Naive thymus-derived CD8-positive, alpha-beta T cell (primary cell): Measurements from ENCODE around the gene PANK4. TPM values are rescaled to one million over a fixed set of nuclear protein-coding genes. Genes with fewer than 3 reads are reported as not detected.

Source experiments
- ATAC-seq, 2 donors: fragments of 150-1000 bp; cut with Tn5 transposase in 1 of 2; sonication (Bioruptor Pico), chemical (Tn5 transposase) in 1 of 2; 1 replicate in 1 of 2; 2 replicates in 1 of 2; pipeline ENCODE4 v1.10.0; 2021; ENCODE audit warnings: mild to moderate bottlenecking in 2 of 2, moderate library complexity in 2 of 2
- POLR2A ChIA-PET: fragments of 350-600 bp; sonication (Branson Sonifier 250); formaldehyde crosslinking; loops from one replicate; lab custom pipeline; 2021; ENCODE audit warnings: antibody characterized with exemption; lab: Charles Lee
- DNase-seq, 10 donors: peaks; one replicate each; pipeline versions ENCODE4 v3.0.0 to v3.0.0-alpha.2; 2020 to 2022
- H3K27ac Mint-ChIP-seq, 10 donors: one replicate each; pipeline ENCODE4 v1.8.0; 2020 to 2022; ENCODE audit warnings: mild to moderate bottlenecking in 10 of 10, mixed read lengths in 10 of 10, moderate library complexity in 4 of 10, inconsistent platforms in 1 of 10
- H3K27me3 Mint-ChIP-seq, 5 donors: one replicate each; pipeline ENCODE4 v1.8.0; 2021 to 2022; ENCODE audit warnings: mixed read lengths in 5 of 5
- H3K36me3 Mint-ChIP-seq, 3 donors: one replicate each; pipeline ENCODE4 v1.8.0; 2020 to 2022; ENCODE audit warnings: mixed read lengths in 3 of 3, mild to moderate bottlenecking in 2 of 3, inconsistent platforms in 1 of 3
- H3K4me1 Mint-ChIP-seq, 4 donors: one replicate each; pipeline ENCODE4 v1.8.0; 2021 to 2022; ENCODE audit warnings: mixed read lengths in 4 of 4
- H3K4me3 Mint-ChIP-seq, 10 donors: one replicate each; pipeline ENCODE4 v1.8.0; 2020 to 2022; ENCODE audit warnings: mild to moderate bottlenecking in 10 of 10, mixed read lengths in 10 of 10, moderate library complexity in 6 of 10, inconsistent platforms in 1 of 10
- H3K9me3 Mint-ChIP-seq, 9 donors: one replicate each; pipeline ENCODE4 v1.8.0; 2020 to 2022; ENCODE audit warnings: mixed read lengths in 9 of 9, mild to moderate bottlenecking in 3 of 9, inconsistent platforms in 1 of 9, moderate library complexity in 1 of 9
- polyA plus RNA-seq, 3 donors: library from polyadenylated mRNA; unstranded; fragments of 300-500 nt; fragmentation: Illumina TruSeq; gene quantifications; one replicate each; pipeline ENCODE4 v1.2.3, GENCODE V29; 2021
- total RNA-seq, 8 experiments: library from RNA in 2 of 8; stranded (reverse) in 2 of 8; gene quantifications; one replicate each; pipeline ENCODE4 v1.2.3 and lab custom pipeline; 2021 to 2026

The PANK4 gene
- total and polyA plus RNA-seq, 5 experiments from 2014 or later: 9.0 to 155 (median 31.7) TPM

DNA sequence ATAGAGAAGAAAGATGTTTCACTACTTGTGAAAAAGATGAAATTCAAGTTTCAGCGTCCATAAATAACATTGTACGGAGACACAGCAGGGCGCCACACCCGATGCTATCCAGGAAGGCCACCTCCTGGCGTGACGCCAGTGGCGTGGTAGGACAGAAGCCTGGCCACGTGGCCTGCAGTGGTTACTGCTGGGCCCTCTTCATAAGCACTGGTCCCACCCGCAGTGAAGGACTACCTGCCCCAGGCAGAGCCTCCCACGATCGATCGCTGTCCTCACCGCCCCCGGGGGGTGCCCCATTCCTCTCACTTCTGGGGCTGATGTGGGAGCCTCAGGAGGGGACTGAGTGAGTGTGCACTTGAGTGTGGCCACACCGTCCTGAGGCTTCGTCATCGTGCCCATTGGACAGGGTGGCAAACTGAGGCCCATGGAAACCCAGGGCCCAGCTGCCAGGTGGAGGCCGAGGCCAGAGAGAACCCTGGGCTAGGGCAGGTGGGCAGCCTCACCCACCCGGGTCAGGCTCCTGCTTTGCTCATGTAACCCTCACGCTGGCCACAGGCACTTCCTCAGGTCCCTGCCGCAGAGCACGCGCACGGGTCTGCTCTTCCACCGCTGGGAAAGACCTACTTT, 15.3 kb upstream of the PANK4 start:
- ATAC-seq: no peak
- H3K27ac Mint-ChIP-seq: peak overlapping the region in 1 of 10 donors; percentile 29

DNA sequence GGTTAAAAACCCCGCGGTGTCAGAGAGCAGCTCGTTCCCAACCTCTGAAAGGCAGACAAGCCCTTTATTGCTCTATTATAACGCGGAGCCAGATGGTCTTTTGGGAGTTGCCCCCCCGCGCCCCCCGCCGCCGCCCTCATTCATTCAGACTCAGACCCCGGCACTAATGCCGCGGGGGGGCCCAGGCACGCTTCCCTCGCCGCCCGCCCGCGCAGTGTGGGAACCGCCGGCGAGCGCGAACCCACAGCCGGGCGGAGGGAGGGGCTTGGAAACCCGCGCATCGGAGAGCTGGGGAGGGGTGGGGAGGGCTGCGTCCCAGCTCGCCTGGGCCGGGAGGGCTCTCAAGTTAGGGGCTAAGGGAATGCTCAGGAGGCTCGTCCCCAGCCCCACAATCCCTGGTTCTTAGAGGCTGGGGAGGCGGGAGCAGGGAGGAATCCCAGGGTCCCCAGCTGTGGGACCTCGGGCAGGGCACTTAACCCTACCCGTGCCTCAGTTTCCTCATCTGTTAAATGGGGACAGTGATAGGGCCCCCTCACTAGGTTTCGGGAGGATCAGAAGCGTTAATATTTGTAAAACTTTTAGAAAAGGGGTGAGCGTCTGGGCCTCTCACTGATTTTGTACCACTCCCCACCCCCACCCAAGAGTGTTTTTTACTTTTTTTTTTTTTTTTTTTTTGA, 14.6 kb upstream of the PANK4 start:
- Mint-ChIP-seq H3K9me3 (no peaks in the 10 kb centered on the region), H3K4me3 (peak overlapping the region in 3 of 10 donors; percentile 11 to 54 (median 46)), H3K27me3 (peaks cover 0 to 2% (median 0%) of the 10 kb centered on the region in 5 donors), H3K27ac (peak overlapping the region in 1 of 10 donors; percentile 77), H3K4me1 (peaks cover 1 to 27% (median 12%) of the 10 kb centered on the region in 4 donors), H3K36me3 (no peaks in the 10 kb centered on the region)
- POLR2A ChIA-PET: interaction anchor here (13.3 kb wide), 1 partner anchor 11 kb away, joined by 528 read pairs; the partner anchor contains the start of genes HES5 and PANK4
- ATAC-seq (peak; percentile 21 to 26), DNase-seq (no peak)

More for the DNA sequence above, 15.3 kb upstream of the PANK4 start:
- no peak for DNase-seq
- H3K4me3 Mint-ChIP-seq: peak overlapping the region in 3 of 10 donors; percentile 11 to 54 (median 22)
- H3K4me1 Mint-ChIP-seq: peaks cover 1 to 27% (median 13%) of the 10 kb centered on the region in 4 donors
- H3K36me3 Mint-ChIP-seq: no peaks in the 10 kb centered on the region
- H3K9me3 Mint-ChIP-seq: no peaks in the 10 kb centered on the region
- POLR2A ChIA-PET: interaction anchor here (0.5 to 13.3 kb wide), 6 partner anchors 11 to 126 kb away, joined by 3 to 528 read pairs (median 3); partner anchors contain the start of genes HES5 and PANK4
- H3K27me3 Mint-ChIP-seq: peaks cover 0 to 2% (median 0%) of the 10 kb centered on the region in 5 donors

GRCh38 chr1:2539312-2539907, 13.0 kb upstream of the PANK4 start:
- H3K4me3 Mint-ChIP-seq: no peak overlapping the region
- ATAC-seq (peak in 1 of 2 donors; percentile 37), DNase-seq (peak in 2 of 10 donors; percentile 30 to 32)
- peaks cover 0 to 2% (median 0%) of the 10 kb centered on the region in 5 donors for H3K27me3 Mint-ChIP-seq
- POLR2A ChIA-PET: interaction anchor here (1.3 to 13.3 kb wide), 2 partner anchors 9 kb away, joined by 3 to 528 read pairs; partner anchors contain the start of genes HES5 and PANK4
- H3K4me1 Mint-ChIP-seq: peaks cover 1 to 18% (median 9%) of the 10 kb centered on the region in 4 donors
- no peaks in the 10 kb centered on the region for H3K36me3 Mint-ChIP-seq
- no peak overlapping the region for H3K27ac Mint-ChIP-seq
- no peaks in the 10 kb centered on the region for H3K9me3 Mint-ChIP-seq

GRCh38 chr1:2538872-2539271, 12.5 kb upstream of the PANK4 start:
- ATAC-seq (no peak), DNase-seq (no peak)
- Mint-ChIP-seq H3K27me3 (peaks cover 0 to 2% (median 0%) of the 10 kb centered on the region in 5 donors), H3K4me3 (no peak overlapping the region), H3K36me3 (no peaks in the 10 kb centered on the region), H3K27ac (no peak overlapping the region), H3K9me3 (no peaks in the 10 kb centered on the region), H3K4me1 (peaks cover 1 to 13% (median 4%) of the 10 kb centered on the region in 4 donors)
- POLR2A ChIA-PET: interaction anchor here (1.3 to 13.3 kb wide), 2 partner anchors 8 to 10 kb away, joined by 3 to 528 read pairs; partner anchors contain the start of genes HES5 and PANK4

DNA sequence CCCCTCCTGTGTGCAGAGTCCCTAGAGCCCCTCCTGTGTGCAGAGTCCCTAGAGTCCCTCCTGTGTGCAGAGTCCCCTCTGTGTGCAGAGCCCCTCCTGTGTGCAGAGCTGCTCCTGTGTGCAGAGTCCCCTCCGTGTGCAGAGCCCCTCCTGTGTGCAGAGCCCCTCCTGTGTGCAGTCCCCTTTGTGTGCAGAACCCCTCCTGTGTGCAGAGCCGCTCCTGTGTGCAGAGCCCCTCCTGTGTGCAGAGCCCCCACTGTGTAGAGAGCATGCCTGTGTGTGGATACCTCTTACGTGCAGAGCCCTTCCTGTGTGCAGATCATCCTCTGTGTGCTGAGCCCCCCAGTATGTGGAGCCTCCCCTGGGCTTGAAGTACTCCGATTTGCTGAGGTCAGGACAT, 12.0 kb upstream of the PANK4 start:
- peak overlapping the region in 1 of 10 donors; percentile 18 for H3K27ac Mint-ChIP-seq
- peaks cover 0 to 13% (median 3%) of the 10 kb centered on the region in 4 donors for H3K4me1 Mint-ChIP-seq
- H3K4me3 Mint-ChIP-seq: no peak overlapping the region
- ATAC-seq (no peak), DNase-seq (no peak)
- no peaks in the 10 kb centered on the region for H3K36me3 Mint-ChIP-seq
- no peaks in the 10 kb centered on the region for H3K9me3 Mint-ChIP-seq
- H3K27me3 Mint-ChIP-seq: peaks cover 0 to 2% (median 0%) of the 10 kb centered on the region in 5 donors
- POLR2A ChIA-PET: interaction anchor here (13.3 kb wide), 1 partner anchor 8 kb away, joined by 528 read pairs; the partner anchor contains the start of genes HES5 and PANK4

GRCh38 chr1:2537784-2538115, 11.4 kb upstream of the PANK4 start:
- DNase-seq: no peak
- POLR2A ChIA-PET: interaction anchor here (13.3 to 15.0 kb wide), 2 partner anchors 6 to 7 kb away, joined by 528 read pairs; partner anchors contain the start of genes HES5 and PANK4
- Mint-ChIP-seq H3K27me3 (peaks cover 0 to 5% (median 0%) of the 10 kb centered on the region in 5 donors), H3K4me1 (peaks cover 0 to 13% (median 3%) of the 10 kb centered on the region in 4 donors), H3K9me3 (no peaks in the 10 kb centered on the region), H3K27ac (no peak overlapping the region), H3K4me3 (no peak overlapping the region), H3K36me3 (no peaks in the 10 kb centered on the region)
- ATAC-seq: no peak

GRCh38 chr1:2535981-2536380, 9.6 kb upstream of the PANK4 start:
- Mint-ChIP-seq H3K9me3 (no peaks in the 10 kb centered on the region), H3K27me3 (peaks cover 0 to 10% (median 6%) of the 10 kb centered on the region in 5 donors), H3K27ac (no peak overlapping the region), H3K4me3 (no peak overlapping the region), H3K36me3 (no peaks in the 10 kb centered on the region), H3K4me1 (peaks cover 0 to 7% (median under 1%) of the 10 kb centered on the region in 4 donors)
- POLR2A ChIA-PET: interaction anchor here (5.2 to 15.0 kb wide), 2 partner anchors 8 to 11 kb away, joined by 21 to 528 read pairs; partner anchors contain the start of gene PANK4
- DNase-seq (no peak), ATAC-seq (no peak)

DNA sequence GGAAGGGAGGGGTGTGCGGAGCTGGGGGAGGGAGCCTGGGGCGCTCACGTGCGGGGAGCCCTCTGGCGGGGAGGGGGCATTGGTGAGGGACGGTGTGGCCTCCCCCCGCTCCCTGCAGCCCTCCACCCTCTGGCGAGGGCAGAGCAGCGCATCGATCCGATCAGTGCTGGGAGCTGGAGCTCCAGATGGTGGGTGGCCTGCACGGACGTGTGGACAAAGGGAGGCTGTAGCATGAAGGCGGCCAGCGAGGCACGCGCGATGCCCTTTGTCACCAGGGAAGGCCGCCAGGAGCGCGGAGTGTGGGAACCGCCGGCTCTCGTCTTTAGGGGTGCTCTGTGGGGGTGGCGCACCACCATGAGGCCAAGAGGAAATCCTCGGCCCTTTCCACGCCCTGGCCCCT, 9.1 kb upstream of the PANK4 start:
- Mint-ChIP-seq H3K27ac (no peak overlapping the region), H3K27me3 (peaks cover 0 to 12% (median 8%) of the 10 kb centered on the region in 5 donors), H3K4me1 (peaks cover 0 to 9% (median 4%) of the 10 kb centered on the region in 4 donors), H3K9me3 (no peaks in the 10 kb centered on the region), H3K4me3 (no peak overlapping the region), H3K36me3 (no peaks in the 10 kb centered on the region)
- DNase-seq: no peak
- POLR2A ChIA-PET: interaction anchor here (0.8 to 15.0 kb wide), 5 partner anchors 8 to 120 kb away, joined by 3 to 528 read pairs (median 3); partner anchors contain the start of gene PANK4
- ATAC-seq: no peak

GRCh38 chr1:2534687-2535441, 8.5 kb upstream of the PANK4 start:
- Mint-ChIP-seq H3K27me3 (peaks cover 0 to 12% (median 8%) of the 10 kb centered on the region in 5 donors), H3K4me3 (no peak overlapping the region)

GRCh38 chr1:2534315-2534686, 7.9 kb upstream of the PANK4 start:
- H3K4me3 Mint-ChIP-seq: no peak overlapping the region
- POLR2A ChIA-PET: interaction anchor here (1.0 to 15.0 kb wide), 4 partner anchors 9 to 119 kb away, joined by 3 to 528 read pairs (median 12); partner anchors contain the start of gene PANK4
- DNase-seq (no peak), ATAC-seq (no peak)
- peaks cover 0 to 8% (median 4%) of the 10 kb centered on the region in 4 donors for H3K4me1 Mint-ChIP-seq
- H3K27ac Mint-ChIP-seq: no peak overlapping the region
- no peaks in the 10 kb centered on the region for H3K9me3 Mint-ChIP-seq
- H3K36me3 Mint-ChIP-seq: no peaks in the 10 kb centered on the region
- H3K27me3 Mint-ChIP-seq: peaks cover 0 to 12% (median 8%) of the 10 kb centered on the region in 5 donors

More at GRCh38 chr1:2534687-2535441, 8.5 kb upstream of the PANK4 start:
- Mint-ChIP-seq H3K36me3 (no peaks in the 10 kb centered on the region), H3K27ac (no peak overlapping the region), H3K4me1 (peaks cover 0 to 9% (median 4%) of the 10 kb centered on the region in 4 donors), H3K9me3 (no peaks in the 10 kb centered on the region)
- POLR2A ChIA-PET: interaction anchor here (0.8 to 15.0 kb wide), 5 partner anchors 9 to 119 kb away, joined by 3 to 528 read pairs (median 3); partner anchors contain the start of gene PANK4
- DNase-seq: no peak
- ATAC-seq: no peak

GRCh38 chr1:2533365-2533764, 7.0 kb upstream of the PANK4 start:
- Mint-ChIP-seq H3K36me3 (no peaks in the 10 kb centered on the region), H3K9me3 (no peaks in the 10 kb centered on the region), H3K27ac (peak overlapping the region in 1 of 10 donors; percentile 25), H3K27me3 (peaks cover 0 to 14% (median 8%) of the 10 kb centered on the region in 5 donors), H3K4me3 (no peak overlapping the region), H3K4me1 (peaks cover 0 to 14% (median 7%) of the 10 kb centered on the region in 4 donors)
- ATAC-seq (no peak), DNase-seq (no peak)
- POLR2A ChIA-PET: interaction anchor here (0.7 to 15.0 kb wide), 3 partner anchors 9 to 40 kb away, joined by 3 to 528 read pairs (median 21); partner anchors contain the start of gene PANK4
